Measurements from ENCODE around the gene EPB41.
A peak's percentile ranks its signal among the peaks of the same experiment; 100 is the strongest.

EPB41 gene

GRCh38 chr1:29052100-29052499, 137.7 kb downstream of the EPB41 start:
- H3K4me3 ChIP-seq (ENCODE audit: low read length), result no peak overlapping the region
- no peak for TF ChIP-seq CTCF (conservative IDR thresholded peaks at IDR 0.05; ENCODE audit: low read length)
- DNase-seq (ENCODE audit: low read depth), result peak; percentile 46

GRCh38 chr1:29052941-29053340, 138.6 kb downstream of the EPB41 start:
- DNase-seq (ENCODE audit: low read depth), result no peak
- H3K4me3 ChIP-seq (ENCODE audit: low read length), result no peak overlapping the region
- TF ChIP-seq CTCF (conservative IDR thresholded peaks at IDR 0.05; ENCODE audit: low read length), result no peak

- H3K4me3 ChIP-seq (ENCODE audit: low read length), result no peak overlapping the region
- peak; percentile 3 for DNase-seq (ENCODE audit: low read depth)
- no peak for TF ChIP-seq CTCF (conservative IDR thresholded peaks at IDR 0.05; ENCODE audit: low read length)
Measured at GRCh38 chr1:29055160-29055559, 140.8 kb downstream of the EPB41 start.

GRCh38 chr1:29056256-29056655, 141.9 kb downstream of the EPB41 start:
- no peak overlapping the region for H3K4me3 ChIP-seq (ENCODE audit: low read length)
- no peak for DNase-seq (ENCODE audit: low read depth)
- TF ChIP-seq CTCF (conservative IDR thresholded peaks at IDR 0.05; ENCODE audit: low read length), result no peak

- peak; percentile 16 for DNase-seq (ENCODE audit: low read depth)
- no peak for TF ChIP-seq CTCF (conservative IDR thresholded peaks at IDR 0.05; ENCODE audit: low read length)
Measured at GRCh38 chr1:29057700-29058099, 143.3 kb downstream of the EPB41 start.

GRCh38 chr1:29062157-29062942, 148.0 kb downstream of the EPB41 start:
- no peak overlapping the region for H3K4me3 ChIP-seq (ENCODE audit: low read length)
- no peak for DNase-seq (ENCODE audit: low read depth)
- TF ChIP-seq CTCF (conservative IDR thresholded peaks at IDR 0.05; ENCODE audit: low read length), result no peak

More at GRCh38 chr1:29057700-29058099, 143.3 kb downstream of the EPB41 start:
- no peak overlapping the region for H3K4me3 ChIP-seq (ENCODE audit: low read length)

- no peak for DNase-seq (ENCODE audit: low read depth)
- H3K4me3 ChIP-seq (ENCODE audit: low read length), result no peak overlapping the region
- no peak for TF ChIP-seq CTCF (conservative IDR thresholded peaks at IDR 0.05; ENCODE audit: low read length)
Measured at GRCh38 chr1:29064064-29064463, 149.7 kb downstream of the EPB41 start.
